ENCODE data around the gene FAM185A.
"Not testable (repeated sequence)": the region's sequence is repeated elsewhere in the genome, so short reads cannot be mapped to it uniquely, and the experiment has no call there.

Gene FAM185A

GRCh38 chr7:102778663-102779062 is 29.9 kb downstream of the FAM185A start:
- not testable (repeated sequence) for DNase-seq (ENCODE audit: low read depth in 2 of 2)

- not testable (repeated sequence) for DNase-seq (ENCODE audit: low read depth in 2 of 2)
These were observed 32.1 kb downstream of the FAM185A start for GRCh38 chr7:102780926-102781325.

- not testable (repeated sequence) for DNase-seq (ENCODE audit: low read depth in 2 of 2)
These were observed 40.0 kb downstream of the FAM185A start for GRCh38 chr7:102788770-102789169.

GRCh38 chr7:102790364-102791100 is 41.7 kb downstream of the FAM185A start:
- DNase-seq (ENCODE audit: low read depth in 2 of 2): not testable (repeated sequence)

GRCh38 chr7:102791367-102791766 is 42.6 kb downstream of the FAM185A start:
- DNase-seq (ENCODE audit: low read depth in 2 of 2): not testable (repeated sequence)

GRCh38 chr7:102791831-102792230 is 43.0 kb downstream of the FAM185A start:
- DNase-seq (ENCODE audit: low read depth in 2 of 2): not testable (repeated sequence)

- not testable (repeated sequence) for DNase-seq (ENCODE audit: low read depth in 2 of 2)
These were observed 45.8 kb downstream of the FAM185A start for GRCh38 chr7:102794567-102794966.

GRCh38 chr7:102795987-102796595 is 47.3 kb downstream of the FAM185A start:
- not testable (repeated sequence) for DNase-seq (ENCODE audit: low read depth in 2 of 2)

- no peak for DNase-seq (ENCODE audit: low read depth in 2 of 2)
These were observed 57.8 kb downstream of the FAM185A start for GRCh38 chr7:102806613-102807012.

- DNase-seq (ENCODE audit: low read depth in 2 of 2): no peak
These were observed 62.1 kb downstream of the FAM185A start for GRCh38 chr7:102810916-102811315.

GRCh38 chr7:102811942-102812678 is 63.3 kb downstream of the FAM185A start:
- no peak for DNase-seq (ENCODE audit: low read depth in 2 of 2)

GRCh38 chr7:102813191-102814024 is 64.6 kb downstream of the FAM185A start:
- DNase-seq (ENCODE audit: low read depth in 2 of 2): no peak

- DNase-seq (ENCODE audit: low read depth in 2 of 2): no peak
These were observed 65.2 kb downstream of the FAM185A start for GRCh38 chr7:102814025-102814471.

GRCh38 chr7:102817616-102818573 is 69.1 kb downstream of the FAM185A start:
- DNase-seq (ENCODE audit: low read depth in 2 of 2): no peak

GRCh38 chr7:102819151-102819550 is 70.4 kb downstream of the FAM185A start:
- no peak for DNase-seq (ENCODE audit: low read depth in 2 of 2)

GRCh38 chr7:102821994-102822747 is 73.4 kb downstream of the FAM185A start:
- no peak for DNase-seq (ENCODE audit: low read depth in 2 of 2)

- DNase-seq (ENCODE audit: low read depth in 2 of 2): no peak
These were observed 74.8 kb downstream of the FAM185A start for GRCh38 chr7:102823390-102824119.

- DNase-seq (ENCODE audit: low read depth in 2 of 2): no peak
These were observed 79.5 kb downstream of the FAM185A start for GRCh38 chr7:102828286-102828685.

- DNase-seq (ENCODE audit: low read depth in 2 of 2): no peak
These were observed 80.3 kb downstream of the FAM185A start for GRCh38 chr7:102829075-102829474.
